Measurements from ENCODE around the gene CLK1. TPM values are rescaled to one million over a fixed set of nuclear protein-coding genes. Genes with fewer than 3 reads are reported as not detected.

Gene CLK1
- total RNA-seq, 1 experiment from 2014 or later: 51.1 TPM

- H3K79me2 ChIP-seq (ENCODE audit: low read length): no peaks in the 10 kb centered on the region
- H3K27me3 ChIP-seq (ENCODE audit: low read length): no peaks in the 10 kb centered on the region
- ATAC-seq (no peak), DNase-seq (no peak)
- BruUV-seq (replicated peaks): no TSS peak
- H3K9ac ChIP-seq (ENCODE audit: low read length): no peak overlapping the region
- intact Hi-C loops (cut with micrococcal nuclease): no loop called here
- H3K9me3 ChIP-seq (ENCODE audit: low read length): no peaks in the 10 kb centered on the region
- no peaks in the 10 kb centered on the region for H3K9me2 ChIP-seq (replicated peaks; ENCODE audit: low read length)
- no peaks in the 10 kb centered on the region for H3K36me3 ChIP-seq (ENCODE audit: low read depth, low read length)
- H2AFZ ChIP-seq (ENCODE audit: low read length): no peak overlapping the region
- ChIA-PET POLR2A (ENCODE audit: unreplicated experiment) (no interaction called here), CTCF (no interaction called here)
- no peaks in the 10 kb centered on the region for H3K4me1 ChIP-seq (ENCODE audit: insufficient read depth, low read length)
- no peak overlapping the region for H3K4me3 ChIP-seq (ENCODE audit: low read length)
- no peaks in the 10 kb centered on the region for H3F3A ChIP-seq (ENCODE audit: low read length, unreplicated experiment)
- H3K4me2 ChIP-seq (ENCODE audit: low read length): no peak overlapping the region
- no peak overlapping the region for H3K27ac ChIP-seq (ENCODE audit: low read length)
- H4K20me1 ChIP-seq (ENCODE audit: low read length): no peaks in the 10 kb centered on the region
- TF ChIP-seq CTCF (conservative IDR thresholded peaks at IDR 0.05; ENCODE audit: low read depth, low read length): no peak
- no peak for TF ChIP-seq EZH2phosphoT487 (IDR thresholded peaks at IDR 0.05; ENCODE audit: borderline replicate concordance, low read length)
- no peak for TF ChIP-seq EZH2 (IDR thresholded peaks at IDR 0.05; ENCODE audit: low read length, unreplicated experiment)
These were observed 18.7 kb downstream of the CLK1 start for GRCh38 chr2:200845669-200846325.

- CTCF ChIA-PET: no interaction called here
- no peak overlapping the region for H3K9ac ChIP-seq (ENCODE audit: low read length)
- H3K4me2 ChIP-seq (ENCODE audit: low read length): no peak overlapping the region
- no peak overlapping the region for H3K27ac ChIP-seq (ENCODE audit: low read length)
- H3K27me3 ChIP-seq (ENCODE audit: low read length): no peaks in the 10 kb centered on the region
- TF ChIP-seq EZH2phosphoT487 (IDR thresholded peaks at IDR 0.05; ENCODE audit: borderline replicate concordance, low read length) (no peak), EZH2 (IDR thresholded peaks at IDR 0.05; ENCODE audit: low read length, unreplicated experiment) (no peak), CTCF (conservative IDR thresholded peaks at IDR 0.05; ENCODE audit: low read depth, low read length) (no peak)
- BruUV-seq (replicated peaks): no TSS peak
- H4K20me1 ChIP-seq (ENCODE audit: low read length): no peaks in the 10 kb centered on the region
- no peaks in the 10 kb centered on the region for H3K79me2 ChIP-seq (ENCODE audit: low read length)
- no peak overlapping the region for H2AFZ ChIP-seq (ENCODE audit: low read length)
- ATAC-seq: no peak
- no peaks in the 10 kb centered on the region for H3K36me3 ChIP-seq (ENCODE audit: low read depth, low read length)
- intact Hi-C loops (cut with micrococcal nuclease): no loop called here
- H3K4me1 ChIP-seq (ENCODE audit: insufficient read depth, low read length): no peaks in the 10 kb centered on the region
- H3F3A ChIP-seq (ENCODE audit: low read length, unreplicated experiment): no peaks in the 10 kb centered on the region
- H3K9me3 ChIP-seq (ENCODE audit: low read length): no peaks in the 10 kb centered on the region
- DNase-seq: no peak
- H3K4me3 ChIP-seq (ENCODE audit: low read length): no peak overlapping the region
- no peaks in the 10 kb centered on the region for H3K9me2 ChIP-seq (replicated peaks; ENCODE audit: low read length)
- POLR2A ChIA-PET (ENCODE audit: unreplicated experiment): interaction anchor here (0.5 kb wide), 1 partner anchor 110 kb away, joined by 3 read pairs; no protein-coding TSS in a partner anchor
These were observed 19.3 kb downstream of the CLK1 start for GRCh38 chr2:200845194-200845593.
